DOHH2 (cell line): Measurements from ENCODE around the gene BDNF.

ENCODE experiments used
- CTCF ChIP-seq: fragments of 200-600 bp; sonication (generic); IDR thresholded peaks from one replicate; pipeline ENCODE4 v1.5.1; 2014; ENCODE audit warnings: antibody characterized with exemption, mild to moderate bottlenecking, low read depth, low read length; ENCODE audit not compliant: poor library complexity, severe bottlenecking
- EZH2phosphoT487 ChIP-seq: fragments of 200-600 bp; sonication (generic); IDR thresholded peaks from 2 replicates; pipeline ENCODE4 v1.6.1; 2017; ENCODE audit warnings: borderline replicate concordance, mild to moderate bottlenecking, antibody characterized with exemption, low read length, moderate library complexity, mixed read lengths

- TF ChIP-seq CTCF (no peak), EZH2phosphoT487 (no peak)
Observed at GRCh38 chr11:27699926-27700350, 317 bp downstream of the BDNF start.
